Measurements from ENCODE around the gene SLC16A8.
"Not testable (repeated sequence)": the region's sequence is repeated elsewhere in the genome, so short reads cannot be mapped to it uniquely, and the experiment has no call there.

The SLC16A8 gene

DNA sequence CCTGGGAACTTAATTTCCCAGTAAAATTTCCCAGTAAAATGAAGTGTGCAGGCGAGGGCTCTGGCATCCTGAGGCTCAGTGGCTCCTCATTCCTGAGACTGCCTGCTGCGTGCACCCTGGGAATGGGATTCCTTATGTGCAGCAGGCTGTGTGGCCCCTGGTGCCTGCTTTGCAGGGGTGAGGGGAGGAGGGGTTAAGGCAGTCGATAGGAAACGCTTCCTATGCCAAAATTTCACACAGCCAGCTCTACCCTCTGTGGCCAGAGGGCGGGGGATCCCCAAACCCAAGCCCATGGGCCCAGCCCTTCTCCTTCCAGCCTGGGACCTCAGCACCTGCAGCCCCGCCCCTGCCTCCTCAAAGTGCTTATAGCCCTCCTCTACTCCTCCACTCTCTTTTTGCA lies 38.6 kb upstream of the SLC16A8 start:
- Histone ChIP-seq H3K27ac (no peak overlapping the region), H3K79me2 (ENCODE audit: insufficient read depth, low read depth) (no peaks in the 10 kb centered on the region), H3K4me2 (no peak overlapping the region; the same call in 1 of the 2 replicates), H3K9ac (no peak overlapping the region), H3K27me3 (ENCODE audit: insufficient read depth, low read depth) (no peaks in the 10 kb centered on the region), H4K20me1 (ENCODE audit: insufficient read depth) (no peaks in the 10 kb centered on the region), H3K4me1 (ENCODE audit: low read depth, poor library complexity, severe bottlenecking) (peaks cover 9% of the 10 kb centered on the region), H2AFZ (ENCODE audit: low read depth) (no peak overlapping the region), H3K4me3 (IDR thresholded peaks at IDR 0.05; ENCODE audit: insufficient read depth, low read depth, low read length) (no peak overlapping the region), H3K36me3 (ENCODE audit: insufficient read depth) (no peaks in the 10 kb centered on the region)
- TF ChIP-seq, protein P1, sequence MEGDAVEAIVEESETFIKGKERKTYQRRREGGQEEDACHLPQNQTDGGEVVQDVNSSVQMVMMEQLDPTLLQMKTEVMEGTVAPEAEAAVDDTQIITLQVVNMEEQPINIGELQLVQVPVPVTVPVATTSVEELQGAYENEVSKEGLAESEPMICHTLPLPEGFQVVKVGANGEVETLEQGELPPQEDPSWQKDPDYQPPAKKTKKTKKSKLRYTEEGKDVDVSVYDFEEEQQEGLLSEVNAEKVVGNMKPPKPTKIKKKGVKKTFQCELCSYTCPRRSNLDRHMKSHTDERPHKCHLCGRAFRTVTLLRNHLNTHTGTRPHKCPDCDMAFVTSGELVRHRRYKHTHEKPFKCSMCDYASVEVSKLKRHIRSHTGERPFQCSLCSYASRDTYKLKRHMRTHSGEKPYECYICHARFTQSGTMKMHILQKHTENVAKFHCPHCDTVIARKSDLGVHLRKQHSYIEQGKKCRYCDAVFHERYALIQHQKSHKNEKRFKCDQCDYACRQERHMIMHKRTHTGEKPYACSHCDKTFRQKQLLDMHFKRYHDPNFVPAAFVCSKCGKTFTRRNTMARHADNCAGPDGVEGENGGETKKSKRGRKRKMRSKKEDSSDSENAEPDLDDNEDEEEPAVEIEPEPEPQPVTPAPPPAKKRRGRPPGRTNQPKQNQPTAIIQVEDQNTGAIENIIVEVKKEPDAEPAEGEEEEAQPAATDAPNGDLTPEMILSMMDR (conservative IDR thresholded peaks at IDR 0.05; ENCODE audit: low read depth, low read length) = no peak

DNA sequence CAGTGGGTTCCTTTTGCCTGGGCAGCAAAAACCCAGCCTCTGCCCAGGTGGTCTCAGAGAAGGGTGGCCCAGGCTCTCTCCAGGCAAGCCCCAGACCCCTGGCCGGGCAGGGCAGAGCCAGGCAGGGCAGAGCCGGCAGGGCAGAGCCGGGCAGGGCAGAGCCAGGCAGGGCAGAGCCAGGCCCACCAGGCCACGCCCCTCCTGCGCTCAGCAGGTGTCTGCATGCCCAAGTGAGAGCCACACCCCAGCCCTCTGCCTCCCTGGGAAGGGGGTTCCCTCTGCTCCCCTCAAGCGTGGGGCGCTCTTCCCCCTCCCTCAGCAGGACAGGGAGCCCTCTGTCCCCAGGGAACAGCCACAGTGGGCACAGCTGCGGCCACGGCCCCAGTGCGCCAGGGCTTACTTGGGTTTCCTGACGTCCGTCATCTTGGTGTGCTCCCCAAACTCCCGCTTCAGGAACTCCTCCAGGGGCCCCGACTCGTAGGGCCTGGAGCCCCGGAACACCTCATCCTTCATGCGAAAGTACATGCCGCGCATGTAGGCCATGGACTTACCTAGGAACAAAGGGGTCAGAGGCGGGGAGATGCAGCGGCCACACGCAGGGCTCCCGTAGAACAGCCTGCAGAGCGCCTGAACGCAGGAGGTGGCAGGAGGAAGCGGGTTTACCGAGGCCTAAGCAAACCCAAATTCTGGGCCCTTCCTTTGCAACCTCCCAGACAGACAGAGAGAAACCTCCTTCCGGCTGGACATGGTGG lies 36.6 kb upstream of the SLC16A8 start:
- no peak overlapping the region for H2AFZ ChIP-seq (ENCODE audit: low read depth)
- no peaks in the 10 kb centered on the region for H3K36me3 ChIP-seq (ENCODE audit: insufficient read depth)
- H3K27me3 ChIP-seq (ENCODE audit: insufficient read depth, low read depth) = no peaks in the 10 kb centered on the region
- peaks cover 9% of the 10 kb centered on the region for H3K4me1 ChIP-seq (ENCODE audit: low read depth, poor library complexity, severe bottlenecking)
- H3K79me2 ChIP-seq (ENCODE audit: insufficient read depth, low read depth) = no peaks in the 10 kb centered on the region
- H3K4me2 ChIP-seq = no peak overlapping the region
- H3K9ac ChIP-seq = no peak overlapping the region
- H3K27ac ChIP-seq = no peak overlapping the region
- TF ChIP-seq, protein P1 (conservative IDR thresholded peaks at IDR 0.05; ENCODE audit: low read depth, low read length) = no peak
- H4K20me1 ChIP-seq (ENCODE audit: insufficient read depth) = no peaks in the 10 kb centered on the region
- H3K4me3 ChIP-seq (IDR thresholded peaks at IDR 0.05; ENCODE audit: insufficient read depth, low read depth, low read length) = no peak overlapping the region

DNA sequence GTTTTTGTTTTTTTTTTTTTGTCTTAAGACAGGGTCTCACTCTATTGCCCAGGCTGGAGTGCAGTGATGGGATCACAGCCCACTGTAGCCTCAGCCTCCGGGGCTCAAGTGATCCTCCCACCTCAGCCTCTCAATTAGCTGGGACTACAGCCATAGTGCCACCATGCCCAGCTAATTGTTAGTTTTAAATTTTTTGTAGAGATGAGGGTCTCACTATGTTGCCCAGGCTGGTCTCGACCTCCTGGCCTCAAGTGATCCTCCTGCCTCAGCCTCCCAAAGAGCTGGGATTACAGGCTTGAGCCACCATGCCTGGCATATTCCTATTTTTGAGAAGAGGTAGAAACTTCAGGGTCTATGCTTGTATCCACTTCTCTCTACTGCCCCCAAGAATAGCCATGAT lies 34.8 kb upstream of the SLC16A8 start:
- not testable (repeated sequence) for H3K9ac ChIP-seq; H3K27me3 ChIP-seq (ENCODE audit: insufficient read depth, low read depth); H3K36me3 ChIP-seq (ENCODE audit: insufficient read depth); H4K20me1 ChIP-seq (ENCODE audit: insufficient read depth); H3K79me2 ChIP-seq (ENCODE audit: insufficient read depth, low read depth); H2AFZ ChIP-seq (ENCODE audit: low read depth); H3K27ac ChIP-seq; H3K4me2 ChIP-seq; H3K4me3 ChIP-seq (IDR thresholded peaks at IDR 0.05; ENCODE audit: insufficient read depth, low read depth, low read length)
- peaks cover 18% of the 10 kb centered on the region for H3K4me1 ChIP-seq (ENCODE audit: low read depth, poor library complexity, severe bottlenecking)

DNA sequence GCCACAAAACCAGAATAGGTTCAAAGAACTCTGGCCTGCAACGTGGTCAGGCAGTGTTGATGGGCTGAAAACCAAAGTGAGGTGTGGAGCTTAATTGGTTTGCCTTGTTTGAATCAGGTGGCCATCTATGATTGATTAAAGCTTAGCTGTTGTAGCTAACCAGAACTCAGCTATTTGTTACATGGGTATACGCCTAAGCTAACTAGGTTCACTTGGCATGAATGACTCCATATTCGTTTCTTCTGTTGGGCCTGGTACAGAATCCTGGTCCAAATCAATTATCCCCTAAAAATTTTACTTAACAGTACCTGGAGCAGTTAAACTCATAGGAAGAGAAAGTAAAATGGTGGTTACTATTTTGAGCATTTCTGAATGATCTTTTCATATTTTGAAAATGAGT lies 34.2 kb upstream of the SLC16A8 start:
- Histone ChIP-seq H2AFZ (ENCODE audit: low read depth) (no peak overlapping the region), H3K4me1 (ENCODE audit: low read depth, poor library complexity, severe bottlenecking) (peaks cover 17% of the 10 kb centered on the region), H3K4me2 (no peak overlapping the region), H3K9ac (no peak overlapping the region), H3K27me3 (ENCODE audit: insufficient read depth, low read depth) (no peaks in the 10 kb centered on the region), H3K79me2 (ENCODE audit: insufficient read depth, low read depth) (no peaks in the 10 kb centered on the region), H3K36me3 (ENCODE audit: insufficient read depth) (no peaks in the 10 kb centered on the region), H4K20me1 (ENCODE audit: insufficient read depth) (no peaks in the 10 kb centered on the region), H3K27ac (no peak overlapping the region), H3K4me3 (IDR thresholded peaks at IDR 0.05; ENCODE audit: insufficient read depth, low read depth, low read length) (no peak overlapping the region)
- TF ChIP-seq, protein P1 (conservative IDR thresholded peaks at IDR 0.05; ENCODE audit: low read depth, low read length) = no peak

DNA sequence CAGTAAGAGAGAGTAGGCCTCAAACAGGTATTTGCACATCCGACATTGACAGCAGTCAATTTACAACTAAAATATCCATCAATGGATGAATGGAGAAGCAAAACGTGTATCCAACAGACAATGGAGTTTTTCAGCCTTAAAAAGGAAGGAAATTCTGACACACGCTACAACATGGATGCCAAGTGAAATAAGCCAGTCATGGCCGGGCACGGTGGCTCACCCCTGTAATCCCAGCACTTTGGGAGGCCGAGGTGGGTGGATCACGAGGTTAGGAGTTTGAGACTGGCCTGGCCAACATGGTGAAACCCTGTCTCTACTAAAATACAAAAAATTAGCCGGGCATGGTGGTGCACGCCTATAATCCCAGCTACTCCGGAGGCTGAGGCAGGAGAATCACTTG lies 33.6 kb upstream of the SLC16A8 start:
- H3K36me3 ChIP-seq (ENCODE audit: insufficient read depth); H2AFZ ChIP-seq (ENCODE audit: low read depth); H3K27me3 ChIP-seq (ENCODE audit: insufficient read depth, low read depth); H4K20me1 ChIP-seq (ENCODE audit: insufficient read depth); H3K27ac ChIP-seq; H3K4me3 ChIP-seq (IDR thresholded peaks at IDR 0.05; ENCODE audit: insufficient read depth, low read depth, low read length); H3K4me2 ChIP-seq; H3K79me2 ChIP-seq (ENCODE audit: insufficient read depth, low read depth); H3K9ac ChIP-seq: not testable (repeated sequence)
- peaks cover 11% of the 10 kb centered on the region for H3K4me1 ChIP-seq (ENCODE audit: low read depth, poor library complexity, severe bottlenecking)
